Suprapubic skin (tissue), 4 donors: ENCODE data around the gene ZKSCAN1. TPM values are rescaled to one million over a fixed set of nuclear protein-coding genes. Genes with fewer than 3 reads are reported as not detected.

ENCODE experiments used
- DNase-seq, 2 donors: peaks; one replicate each; pipeline ENCODE4 v3.0.0-alpha.2; 2019; ENCODE audit warnings: low spot score in 2 of 2
- H3K27ac ChIP-seq: fragments of 200-600 bp; sonication (generic); one replicate; pipeline ENCODE4 v1.5.1; 2019
- H3K27me3 ChIP-seq: fragments of 200-600 bp; sonication (generic); one replicate; pipeline ENCODE4 v1.5.1; 2019
- H3K36me3 ChIP-seq: fragments of 200-600 bp; sonication (generic); one replicate; pipeline ENCODE4 v1.5.1; 2019
- H3K4me1 ChIP-seq: fragments of 200-600 bp; sonication (generic); one replicate; pipeline ENCODE4 v1.5.1; 2019
- H3K4me3 ChIP-seq: fragments of 200-600 bp; sonication (generic); one replicate; pipeline ENCODE4 v1.5.1; 2019; ENCODE audit warnings: mild to moderate bottlenecking
- H3K9me3 ChIP-seq: fragments of 200-600 bp; sonication (generic); one replicate; pipeline ENCODE4 v1.5.1; 2019
- CTCF ChIP-seq, 2 donors: fragments of 200-600 bp in 1 of 2; fragments of 450-650 bp in 1 of 2; sonication (generic) in 1 of 2; IDR thresholded peaks; one replicate each; pipeline ENCODE4 v1.5.1; 2016 to 2019; ENCODE audit warnings: antibody characterized with exemption in 2 of 2, mild to moderate bottlenecking in 1 of 2, moderate library complexity in 1 of 2
- EP300 ChIP-seq: sonication (generic); formaldehyde crosslinking; IDR thresholded peaks from one replicate; pipeline ENCODE4 v1.6.1; 2017; ENCODE audit warnings: antibody characterized with exemption
- POLR2A ChIP-seq, 2 donors: fragments of 450-650 bp; IDR thresholded peaks; one replicate each; pipeline ENCODE4 v1.6.1; 2017; ENCODE audit warnings: antibody characterized with exemption in 2 of 2, mild to moderate bottlenecking in 2 of 2, moderate library complexity in 2 of 2
- POLR2AphosphoS5 ChIP-seq, 3 donors: sonication (generic); formaldehyde crosslinking; IDR thresholded peaks; one replicate each; pipeline ENCODE4 v1.6.1; 2017; ENCODE audit warnings: antibody characterized with exemption in 3 of 3
- WGBS: methylation state at CpG from one replicate; pipeline ENCODE4 v1.1.5; 2018; 5-methylcytosine and 5-hydroxymethylcytosine counted together
- total RNA-seq, 4 donors: library from RNA; depleted of rRNA; stranded (reverse); fragments of >200 nt; gene quantifications; one replicate each; pipeline ENCODE4 v1.1.0, GENCODE V29; 2016

The ZKSCAN1 gene
- total RNA-seq, 4 donors from 2014 or later, result 50.5 to 106 (median 66.4) TPM

GRCh38 chr7:100088621-100089457 is 73.4 kb downstream of the ZKSCAN1 start, which contains the start of gene COPS6:
COPS6 (plus strand) TSS chr7:100088969; CDS start chr7:100088991, 22 bp downstream.
- Histone ChIP-seq H3K27me3 (no peaks in the 10 kb centered on the region), H3K27ac (peak within 1 kb of the TSS; percentile 93), H3K9me3 (no peaks in the 10 kb centered on the region), H3K4me1 (peaks cover 22% of the 10 kb centered on the region), H3K4me3 (peak within 1 kb of the TSS; percentile 75), H3K36me3 (peaks cover 35% of the 10 kb centered on the region)
- under 1% methylated on average over 40 of the region's 68 CpGs for WGBS
- peak; percentile 88 to 92 for DNase-seq
- TF ChIP-seq POLR2A (IDR thresholded peaks at IDR 0.05) (peak; percentile 52 to 58), POLR2AphosphoS5 (IDR thresholded peaks at IDR 0.05) (peak in 2 of 3 donors; percentile 38 to 99), CTCF (IDR thresholded peaks at IDR 0.05) (no peak), EP300 (no peak)

- no peak for TF ChIP-seq EP300
- no peak for TF ChIP-seq POLR2AphosphoS5 (IDR thresholded peaks at IDR 0.05)
- no peak for TF ChIP-seq POLR2A (IDR thresholded peaks at IDR 0.05)
- TF ChIP-seq CTCF (IDR thresholded peaks at IDR 0.05), result no peak
- Histone ChIP-seq H3K27ac (peak overlapping the region; percentile 93), H3K27me3 (no peaks in the 10 kb centered on the region), H3K4me1 (peaks cover 24% of the 10 kb centered on the region), H3K9me3 (no peaks in the 10 kb centered on the region), H3K36me3 (peaks cover 43% of the 10 kb centered on the region), H3K4me3 (peak overlapping the region; percentile 75)
- no peak for DNase-seq
- 23% methylated on average over 7 of the region's 7 CpGs for WGBS
These were observed 74.2 kb downstream of the ZKSCAN1 start for GRCh38 chr7:100089458-100090196.

- TF ChIP-seq EP300, result no peak
- no peak for TF ChIP-seq CTCF (IDR thresholded peaks at IDR 0.05)
- TF ChIP-seq POLR2AphosphoS5 (IDR thresholded peaks at IDR 0.05), result no peak
- no peak for TF ChIP-seq POLR2A (IDR thresholded peaks at IDR 0.05)
- Histone ChIP-seq H3K4me3 (no peak overlapping the region), H3K4me1 (peaks cover 24% of the 10 kb centered on the region), H3K9me3 (no peaks in the 10 kb centered on the region), H3K36me3 (peaks cover 55% of the 10 kb centered on the region), H3K27ac (no peak overlapping the region), H3K27me3 (no peaks in the 10 kb centered on the region)
- no peak for DNase-seq
- 88% methylated on average over 14 of the region's 14 CpGs for WGBS
These were observed 75.4 kb downstream of the ZKSCAN1 start for GRCh38 chr7:100090527-100091410.

Other genes with a start within 250 kb of the ZKSCAN1 start
- gene CYP3A4, start 231.4 kb upstream of the ZKSCAN1 start, total RNA-seq, result 1 to 10 TPM; 2.3 to 7.8 (median 4.4) TPM
- gene CYP3A43, start 187.6 kb upstream of the ZKSCAN1 start, total RNA-seq, result not detected
- gene OR2AE1, start 138.6 kb upstream of the ZKSCAN1 start, total RNA-seq, result 1 to 10 TPM in 1 of 4 donors, not detected in 3; 1.5 TPM
- gene TRIM4, start 96.1 kb upstream of the ZKSCAN1 start, total RNA-seq, result 10 to 100 TPM; 40.2 to 56.7 (median 50.8) TPM
- 1 to 10 TPM; 1.9 to 2.9 (median 2.5) TPM for gene GJC3, start 86.0 kb upstream of the ZKSCAN1 start, total RNA-seq
- gene AZGP1, start 39.6 kb upstream of the ZKSCAN1 start, total RNA-seq, result 1,000 to 10,000 TPM in 1 of 4 donors, 100 to 1,000 TPM in 3; 529 to 1,010 (median 610) TPM
- gene ZSCAN21, start 34.2 kb downstream of the ZKSCAN1 start, total RNA-seq, result 10 to 100 TPM in 3 of 4 donors, 1 to 10 TPM in 1; 8.9 to 18.5 (median 10.2) TPM
- gene ZNF3, start 66.1 kb downstream of the ZKSCAN1 start, total RNA-seq, result 10 to 100 TPM; 13.2 to 30.3 (median 24.4) TPM
- 10 to 100 TPM; 35.8 to 60.7 (median 47.7) TPM for gene COPS6, start 73.4 kb downstream of the ZKSCAN1 start, total RNA-seq
- gene MCM7, start 85.8 kb downstream of the ZKSCAN1 start, total RNA-seq, result 10 to 100 TPM; 43.8 to 97.0 (median 51.8) TPM
- gene AP4M1, start 86.0 kb downstream of the ZKSCAN1 start, total RNA-seq, result 10 to 100 TPM; 16.7 to 33.2 (median 31.8) TPM
- gene TAF6, start 103.8 kb downstream of the ZKSCAN1 start, total RNA-seq, result 10 to 100 TPM; 31.7 to 59.3 (median 48.9) TPM
- 1 to 10 TPM; 4.5 to 7.1 (median 5.4) TPM for gene CNPY4, start 104.0 kb downstream of the ZKSCAN1 start, total RNA-seq
- 1 to 10 TPM; 2.6 to 6.2 (median 3.6) TPM for gene MBLAC1, start 111.4 kb downstream of the ZKSCAN1 start, total RNA-seq
- gene LAMTOR4, start 133.3 kb downstream of the ZKSCAN1 start, total RNA-seq, result 100 to 1,000 TPM; 346 to 682 (median 537) TPM
- gene TRAPPC14, start 143.1 kb downstream of the ZKSCAN1 start, total RNA-seq, result 10 to 100 TPM; 19.7 to 69.0 (median 35.8) TPM
- gene GAL3ST4, start 153.0 kb downstream of the ZKSCAN1 start, total RNA-seq, result 10 to 100 TPM; 30.0 to 36.9 (median 33.0) TPM
- 10 to 100 TPM in 2 of 4 donors, 1 to 10 TPM in 2; 7.3 to 45.4 (median 14.8) TPM for gene GPC2, start 161.8 kb downstream of the ZKSCAN1 start, total RNA-seq
- gene STAG3, start 162.3 kb downstream of the ZKSCAN1 start, total RNA-seq, result 1 to 10 TPM in 2 of 4 donors, under 1 TPM in 1, not detected in 1; 0.68 to 2.0 (median 1.9) TPM
- not detected for gene PVRIG, start 204.4 kb downstream of the ZKSCAN1 start, total RNA-seq